AG08395 (cell line): ENCODE data around the gene IQSEC3.
A peak's percentile ranks its signal among the peaks of the same experiment; 100 is the strongest.
"Not testable (repeated sequence)": the region's sequence is repeated elsewhere in the genome, so short reads cannot be mapped to it uniquely, and the experiment has no call there.

Source experiments
- DNase-seq: peaks from one replicate; pipeline ENCODE4 v3.0.0; 2012; ENCODE audit warnings: mixed read lengths, low spot score

The IQSEC3 gene

DNA sequence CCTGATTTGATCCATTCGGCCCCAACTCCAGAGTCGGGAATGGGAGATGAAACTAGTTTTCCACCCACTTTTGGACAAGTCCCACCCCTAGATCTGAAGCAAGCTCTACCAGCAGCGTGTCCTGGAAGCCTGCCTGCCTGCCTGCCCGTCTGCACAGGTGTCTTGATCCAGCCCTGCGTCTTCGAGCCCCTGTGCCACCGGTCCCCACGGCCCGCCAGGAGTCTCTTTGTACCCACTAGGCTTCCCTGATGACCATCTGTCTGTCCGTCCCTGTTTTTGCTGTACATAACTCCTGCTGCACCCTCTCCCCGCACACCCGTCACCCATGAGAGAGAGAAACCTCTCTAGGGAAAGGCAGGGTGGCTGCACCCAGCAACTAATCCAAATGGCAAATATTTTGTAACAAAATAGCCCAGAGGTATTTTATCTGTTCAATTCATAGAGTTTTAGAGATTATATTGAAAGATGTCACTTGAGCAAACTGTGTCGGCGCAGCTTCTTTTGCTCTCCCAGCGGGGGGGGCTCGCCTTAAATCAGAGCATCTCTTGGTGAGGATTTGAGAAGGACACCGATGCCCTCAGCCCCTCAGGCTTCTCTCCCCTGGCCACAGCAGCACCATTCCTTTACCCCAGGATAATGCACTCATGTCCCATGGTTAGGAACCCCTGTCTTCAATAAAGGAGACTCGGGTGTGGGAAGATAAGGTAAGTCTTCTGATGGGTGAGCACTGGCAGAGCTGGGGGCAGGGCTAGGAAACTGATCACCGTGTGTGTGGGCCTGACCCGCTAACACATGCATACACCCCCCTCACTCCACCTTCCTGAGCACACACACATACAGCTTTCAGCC lies 111.6 kb downstream of the IQSEC3 start:
- DNase-seq = no peak

DNA sequence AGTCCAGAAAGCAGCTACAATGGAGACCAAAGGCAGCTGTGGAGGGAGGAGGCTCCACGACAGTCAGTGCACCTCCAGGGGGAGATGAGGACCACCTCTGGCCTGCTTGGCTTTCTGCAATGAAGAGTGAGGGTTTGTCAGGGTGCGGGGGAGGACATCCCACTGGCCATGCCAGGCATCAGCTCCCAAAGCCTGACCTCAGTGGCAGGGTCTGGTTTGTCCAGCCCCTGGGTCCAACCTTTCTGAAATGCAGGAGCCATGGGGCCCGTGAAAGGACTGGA lies 112.2 kb downstream of the IQSEC3 start:
- DNase-seq = no peak

DNA sequence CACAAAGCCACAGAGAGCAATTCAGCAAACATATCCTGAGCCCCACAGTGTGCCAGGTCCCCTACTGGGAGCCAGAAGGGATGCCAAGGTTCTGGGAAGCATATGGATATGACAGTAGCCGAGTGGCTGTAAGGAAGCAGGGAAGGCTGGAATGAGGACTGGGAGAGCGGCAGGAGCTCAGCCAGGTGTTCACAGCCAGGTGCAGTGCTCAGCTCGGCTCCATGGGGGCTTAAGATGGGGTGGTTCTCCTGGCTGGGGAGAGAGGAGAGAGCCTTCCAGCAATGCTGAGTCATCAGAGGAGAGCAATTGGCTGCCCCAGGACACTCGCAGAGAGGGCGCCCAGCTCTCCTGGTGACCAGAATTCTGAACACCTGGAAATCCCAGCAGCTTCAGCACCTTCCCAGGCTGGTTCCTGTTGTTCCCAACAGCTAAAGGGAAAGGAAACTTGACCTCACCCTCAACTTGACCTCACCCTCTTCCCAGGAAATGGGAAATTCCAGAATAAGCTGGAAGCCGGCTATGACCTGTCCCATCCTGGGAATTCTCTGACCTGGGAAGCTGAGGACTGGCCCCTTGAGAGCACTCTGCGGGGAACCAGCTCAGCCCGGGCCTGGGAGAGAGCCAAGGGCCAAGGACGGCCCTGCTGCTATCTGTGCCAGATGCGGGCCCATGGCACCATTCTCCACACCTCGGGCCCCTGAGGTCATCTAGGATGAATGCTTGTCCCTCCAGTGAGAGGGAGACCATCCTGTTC lies 112.7 kb downstream of the IQSEC3 start:
- no peak for DNase-seq

DNA sequence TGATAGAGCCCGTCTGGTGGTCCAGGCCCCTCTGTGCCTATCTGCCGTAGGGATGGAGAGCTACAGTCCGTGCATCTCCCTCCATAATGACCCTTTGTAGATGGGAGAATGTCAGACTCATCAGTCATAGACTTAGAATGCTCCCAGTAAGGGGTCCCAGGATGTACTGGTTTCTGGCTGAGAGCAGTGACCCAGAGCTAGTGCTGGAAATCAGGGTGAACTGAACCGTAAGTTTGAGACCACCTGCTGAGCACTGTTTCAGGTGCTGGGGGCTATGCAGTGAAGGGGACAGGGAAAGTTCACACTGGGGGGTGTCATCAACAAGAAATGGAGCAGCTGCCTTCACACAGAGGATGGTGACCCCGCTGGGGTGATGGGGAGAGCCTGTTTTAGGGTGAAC lies 113.3 kb downstream of the IQSEC3 start:
- DNase-seq = no peak

DNA sequence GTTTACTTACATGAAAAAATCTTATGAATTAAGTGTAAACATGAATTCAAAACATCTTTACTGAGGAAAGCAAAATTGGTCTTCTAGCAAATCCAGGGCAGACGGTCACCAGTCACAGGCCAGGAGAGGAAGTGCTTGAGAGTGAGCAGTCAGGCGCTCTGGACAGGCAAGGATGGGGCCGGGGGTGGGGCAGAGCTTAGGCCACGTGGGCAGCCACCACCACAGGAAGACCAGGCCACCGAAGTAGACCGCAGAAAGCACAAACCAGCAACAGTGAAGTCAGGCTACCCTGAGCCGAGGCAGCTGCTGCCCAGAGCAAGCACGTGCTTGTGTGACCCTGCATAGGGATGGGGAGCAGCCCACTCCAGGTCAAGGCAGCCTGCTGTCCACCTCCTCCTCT lies 113.9 kb downstream of the IQSEC3 start:
- DNase-seq = no peak

DNA sequence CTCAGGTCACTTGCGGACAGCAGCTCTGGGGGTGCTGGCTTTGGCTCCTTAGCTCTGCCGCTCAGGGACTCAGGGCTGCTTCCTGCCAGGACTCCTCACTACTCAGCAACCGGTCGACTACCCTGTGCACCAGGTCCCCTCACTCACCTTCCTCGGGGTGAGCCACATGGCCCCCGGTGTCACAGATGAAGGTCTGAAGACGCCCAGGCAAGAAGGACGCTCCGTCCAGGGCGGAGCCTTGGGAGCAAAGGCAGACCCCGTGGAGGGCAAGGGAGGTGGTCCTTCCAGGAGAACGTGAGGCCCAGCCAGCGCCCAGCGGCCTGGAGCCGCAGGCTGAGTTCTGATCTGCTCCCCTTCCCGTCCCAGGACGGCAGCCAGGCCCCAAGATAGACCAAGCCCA lies 115.4 kb downstream of the IQSEC3 start:
- DNase-seq = no peak

DNA sequence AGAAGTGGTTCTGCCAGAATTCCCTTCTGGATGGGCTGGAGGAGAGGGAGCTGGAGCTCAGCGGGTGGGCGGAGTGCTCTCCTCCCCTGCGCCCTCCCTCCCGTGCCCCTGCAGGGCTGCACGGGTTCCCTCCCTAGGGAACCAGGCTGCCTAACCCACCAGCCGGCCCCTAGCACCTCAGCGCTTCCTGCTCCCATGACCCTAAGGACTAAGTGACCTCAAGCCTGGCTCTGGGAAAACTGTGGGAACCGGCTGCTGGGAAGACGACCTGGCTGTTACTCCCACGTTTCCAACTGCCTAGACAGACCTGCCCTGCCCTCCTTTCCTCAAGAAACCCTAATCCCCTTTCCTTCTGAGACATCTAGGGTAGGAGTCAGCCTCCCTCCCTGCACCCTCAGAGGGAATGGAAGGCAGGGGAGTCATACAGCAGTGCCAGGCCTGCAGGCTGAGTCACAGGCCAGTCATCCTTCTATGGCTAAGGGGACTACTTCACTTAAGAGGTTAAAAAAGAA lies 115.9 kb downstream of the IQSEC3 start:
- DNase-seq = peak; percentile 88

DNA sequence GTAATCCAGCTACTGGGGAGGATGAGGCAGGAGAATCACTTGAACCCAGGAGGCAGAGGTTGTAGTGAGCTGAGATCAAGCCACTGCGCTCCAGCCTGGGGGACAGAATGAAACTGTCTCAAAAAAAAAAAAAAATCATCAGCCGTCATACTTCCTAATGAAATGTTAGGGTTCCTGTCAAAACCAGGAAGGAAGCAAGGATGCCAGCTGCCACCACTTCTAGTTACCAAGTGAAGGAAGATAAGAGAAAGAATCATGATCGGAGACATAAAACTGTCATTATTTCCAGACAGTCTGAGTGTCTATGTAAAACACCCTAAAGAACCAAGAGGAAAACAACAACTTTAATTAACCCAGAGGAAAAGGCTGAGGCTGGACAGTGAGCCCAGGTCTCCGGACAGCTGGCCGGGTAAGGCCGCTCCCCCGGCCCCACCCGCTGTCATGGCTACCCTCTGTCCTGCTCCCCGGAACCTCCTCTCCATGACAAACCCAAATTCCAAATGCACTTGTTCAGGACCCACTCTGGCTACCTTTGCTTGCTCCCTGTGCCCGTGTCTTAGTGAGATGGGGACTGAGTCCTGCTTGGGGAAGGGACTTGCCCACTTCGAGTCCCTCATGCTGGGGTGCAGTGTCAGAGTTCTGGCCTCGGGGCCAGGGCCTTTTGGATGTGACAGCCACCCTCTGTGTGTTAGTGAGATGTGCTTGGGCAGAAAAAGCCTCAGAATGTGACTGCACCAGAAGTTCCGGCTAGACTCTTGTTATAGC lies 118.4 kb downstream of the IQSEC3 start:
- DNase-seq = no peak

DNA sequence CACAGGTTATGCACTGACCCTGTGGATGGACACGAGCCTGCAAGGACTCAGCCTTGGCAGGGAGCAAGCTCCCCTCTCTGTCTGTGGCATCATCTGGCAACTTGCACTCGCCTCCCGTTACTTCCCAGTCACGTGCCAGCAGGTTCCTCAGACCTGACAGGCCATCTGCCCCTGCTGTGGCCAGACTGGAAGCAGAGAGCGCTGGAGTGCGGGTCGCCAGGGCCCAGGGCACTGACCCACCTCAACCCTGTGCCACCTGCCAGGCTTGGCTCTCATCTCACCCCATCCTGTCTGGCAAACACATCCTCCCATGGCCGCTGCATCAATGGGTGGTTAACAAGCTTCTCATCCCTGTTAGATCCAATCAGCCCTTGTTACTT lies 119.0 kb downstream of the IQSEC3 start:
- DNase-seq = no peak

DNA sequence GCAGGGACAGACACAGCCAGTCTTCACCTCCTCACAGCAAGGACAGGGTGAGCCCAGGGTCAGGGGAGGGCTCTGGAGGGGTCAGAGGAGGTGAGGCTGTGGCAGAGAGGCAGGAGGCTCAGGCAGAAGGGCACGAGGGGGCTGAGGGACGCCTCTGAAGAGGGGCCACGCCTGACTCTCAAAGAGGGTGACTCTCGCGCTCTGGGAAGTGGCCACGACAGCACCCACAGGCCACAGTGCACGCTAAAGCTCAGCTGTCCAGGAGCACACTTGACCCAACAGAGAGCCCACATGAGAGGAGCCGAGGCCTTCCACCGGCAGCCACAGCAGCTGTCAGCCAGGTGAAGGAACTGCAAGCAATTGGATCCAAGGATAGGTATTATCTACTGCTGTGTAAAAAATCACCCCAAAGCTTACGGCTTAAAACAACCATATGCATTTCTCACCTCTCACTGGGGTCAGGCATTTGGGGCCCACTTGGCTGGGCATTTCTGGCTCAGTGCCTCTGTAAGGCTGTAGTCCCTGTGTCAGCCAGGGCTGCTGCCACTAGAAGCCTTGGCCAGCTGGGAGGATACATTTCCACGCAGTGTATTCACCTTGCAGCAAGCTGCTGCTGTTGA lies 119.5 kb downstream of the IQSEC3 start:
- no peak for DNase-seq

DNA sequence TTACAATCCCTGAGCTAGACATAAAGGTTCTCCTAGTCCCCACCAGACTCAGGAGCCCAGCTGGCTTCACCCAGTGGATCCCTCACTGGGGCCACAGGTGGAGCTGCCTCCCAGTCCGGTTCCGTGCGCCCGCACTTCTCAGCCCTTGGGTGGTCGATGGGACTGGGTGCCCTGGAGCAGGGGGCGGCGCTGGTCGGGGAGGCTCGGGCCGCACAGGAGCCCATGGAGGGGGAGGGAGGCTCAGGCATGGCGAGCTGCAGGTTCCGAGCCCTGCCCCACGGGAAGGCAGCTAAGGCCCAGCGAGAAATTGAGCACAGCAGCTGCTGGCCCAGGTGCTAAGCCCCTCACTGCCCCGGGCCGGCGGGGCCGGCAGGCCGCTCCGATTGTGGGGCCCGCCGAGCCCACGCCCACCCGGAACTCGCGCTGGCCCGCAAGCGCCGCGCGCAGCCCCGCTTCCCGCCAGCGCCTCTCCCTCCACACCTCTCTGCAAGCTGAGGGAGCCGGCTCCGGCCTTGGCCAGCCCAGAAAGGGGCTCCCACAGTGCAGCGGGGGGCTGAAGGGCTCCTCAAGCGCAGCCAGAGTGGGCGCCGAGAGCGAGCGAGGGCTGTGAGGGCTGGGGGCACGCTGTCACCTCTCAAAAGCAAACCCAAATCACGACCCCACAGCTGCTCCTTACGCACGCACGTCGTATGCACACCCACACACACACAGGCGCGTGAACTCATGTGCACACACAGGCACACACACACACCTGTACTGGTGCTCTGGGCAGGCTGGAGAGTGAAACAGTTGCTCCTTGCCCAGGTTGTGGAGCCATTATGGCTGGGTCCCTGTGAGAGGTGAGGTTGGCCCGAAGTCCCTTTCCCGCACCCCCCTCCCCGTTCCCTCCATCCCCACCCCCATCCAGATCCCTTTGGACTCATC lies 121.7 kb downstream of the IQSEC3 start:
- DNase-seq = not testable (repeated sequence)

DNA sequence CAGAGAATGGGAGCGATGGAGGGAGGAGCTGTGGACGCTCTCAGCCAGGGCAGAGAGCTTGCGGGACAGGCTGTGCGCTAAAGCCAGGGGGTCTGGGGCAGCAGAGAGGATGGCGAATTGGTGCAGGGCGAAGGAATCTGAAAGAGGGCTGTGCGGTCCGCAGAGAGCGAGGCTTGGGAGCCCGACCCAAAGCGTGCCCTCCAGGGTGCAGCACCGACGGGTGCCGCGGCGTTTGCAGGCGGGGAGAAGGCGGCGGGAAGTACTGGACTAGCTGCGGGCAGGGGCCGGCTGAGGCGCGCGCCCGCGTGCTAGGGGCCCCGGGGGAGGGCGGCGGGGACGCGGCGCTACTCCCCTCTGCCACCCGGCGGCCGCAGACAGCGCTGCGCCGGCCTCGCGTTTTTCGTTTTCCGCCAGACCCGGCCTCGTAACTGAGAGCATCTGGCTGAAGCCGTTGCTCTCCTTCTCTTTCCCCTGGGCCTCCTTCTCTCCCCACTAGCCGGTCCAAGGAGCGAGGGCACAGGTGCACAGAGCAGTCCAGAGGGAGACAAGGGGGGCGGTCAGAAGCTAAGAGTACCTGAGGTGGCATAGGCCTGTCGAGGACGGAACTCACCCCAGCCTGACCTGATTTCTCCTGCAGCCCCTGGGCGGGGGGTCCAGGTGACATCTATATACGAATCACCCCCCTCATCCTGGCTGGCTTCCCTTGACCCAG lies 122.5 kb downstream of the IQSEC3 start:
- DNase-seq = peak; percentile 86

DNA sequence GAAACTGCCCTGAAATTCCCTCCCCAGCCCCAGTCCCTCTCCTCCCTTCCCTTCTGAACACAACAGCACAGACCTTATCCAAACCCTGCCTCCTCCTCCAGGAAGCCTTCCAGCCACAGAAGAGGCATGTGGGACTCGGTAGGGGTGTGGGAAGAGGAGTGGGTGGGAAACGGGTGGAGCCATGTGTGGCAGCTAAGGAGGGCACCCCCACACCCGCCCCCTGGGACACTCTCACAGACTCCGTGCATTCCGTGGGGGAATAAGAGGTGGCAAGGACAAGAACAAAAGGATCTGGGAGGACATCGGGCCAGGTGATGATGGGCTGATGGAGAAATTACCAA lies 123.0 kb downstream of the IQSEC3 start:
- DNase-seq = no peak

DNA sequence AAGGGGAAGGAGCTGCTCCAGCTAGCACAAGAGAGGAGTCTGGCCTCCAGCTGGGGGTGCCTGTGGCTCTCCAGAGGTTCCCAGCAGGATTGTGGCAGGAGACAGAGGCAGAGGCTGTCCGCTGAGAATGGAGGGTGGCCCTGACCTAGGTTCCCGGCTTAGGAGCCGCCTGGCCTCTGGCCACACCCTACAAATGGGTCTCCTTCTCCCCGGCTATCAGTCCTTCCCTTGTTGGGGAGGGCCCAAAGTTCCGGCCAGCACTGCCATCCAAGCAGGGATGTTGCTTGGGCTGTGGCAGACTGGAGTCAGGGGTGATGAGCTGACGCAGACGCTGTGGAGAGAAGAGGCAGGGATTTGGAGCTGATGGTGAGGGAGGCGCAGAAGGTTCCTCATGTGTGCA lies 124.3 kb downstream of the IQSEC3 start:
- no peak for DNase-seq

DNA sequence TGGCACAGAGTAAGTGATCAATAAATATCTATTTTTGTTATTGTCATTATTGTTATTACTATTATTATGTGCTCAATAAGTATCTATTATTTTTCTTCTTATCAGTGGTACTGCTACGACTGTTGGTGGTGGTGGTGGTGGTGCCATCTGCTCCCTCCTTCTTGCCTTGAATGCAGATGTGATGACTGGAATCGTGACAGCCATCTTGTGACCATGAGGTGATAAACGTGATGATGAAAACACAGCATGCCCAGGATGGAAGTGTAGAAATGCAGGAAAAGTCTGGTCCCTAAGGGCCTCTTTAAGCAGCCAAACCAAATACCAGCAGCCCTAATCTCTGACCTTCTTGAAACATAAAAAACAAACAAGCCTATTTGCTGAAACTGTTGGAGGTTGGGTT lies 125.0 kb downstream of the IQSEC3 start:
- no peak for DNase-seq

DNA sequence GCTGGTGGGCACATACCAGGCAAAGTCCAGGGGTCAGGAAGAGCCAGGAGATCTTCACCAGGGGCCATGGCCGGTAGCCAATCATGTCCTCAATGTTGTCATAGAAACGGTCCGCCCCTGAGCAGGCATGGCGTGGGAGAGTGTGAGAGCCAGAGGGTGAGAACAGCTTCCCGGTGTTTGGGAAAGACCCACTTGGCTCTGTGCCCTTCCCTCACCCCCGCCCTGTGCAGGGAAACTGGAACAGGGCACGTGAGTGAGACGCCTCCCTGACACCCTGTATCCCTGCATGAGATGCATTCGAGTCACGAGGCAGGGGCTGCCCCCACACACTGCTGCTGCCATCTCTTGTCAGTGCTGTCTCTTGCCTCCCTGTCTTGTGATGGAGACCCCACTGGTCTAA lies 126.7 kb downstream of the IQSEC3 start:
- no peak for DNase-seq

DNA sequence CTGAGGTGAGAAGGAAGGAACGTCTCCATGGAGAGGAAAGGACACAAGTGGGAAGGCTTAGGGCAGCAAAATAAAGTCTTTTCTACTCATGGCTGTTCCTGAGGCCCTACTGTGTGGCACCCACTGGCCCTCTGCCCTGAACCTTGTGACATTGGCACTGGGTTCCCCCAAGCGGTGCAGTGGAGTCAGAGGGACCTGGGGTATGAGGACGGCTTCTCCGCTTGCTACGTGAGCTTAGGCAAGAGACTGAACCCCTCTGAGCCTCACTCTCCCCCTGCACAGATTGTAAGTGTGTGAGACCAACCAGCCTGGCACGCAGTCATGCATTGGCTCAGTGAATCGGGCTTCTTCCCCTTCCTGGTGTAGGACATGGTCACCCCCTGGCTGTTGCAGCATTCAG lies 127.7 kb downstream of the IQSEC3 start:
- DNase-seq = no peak

DNA sequence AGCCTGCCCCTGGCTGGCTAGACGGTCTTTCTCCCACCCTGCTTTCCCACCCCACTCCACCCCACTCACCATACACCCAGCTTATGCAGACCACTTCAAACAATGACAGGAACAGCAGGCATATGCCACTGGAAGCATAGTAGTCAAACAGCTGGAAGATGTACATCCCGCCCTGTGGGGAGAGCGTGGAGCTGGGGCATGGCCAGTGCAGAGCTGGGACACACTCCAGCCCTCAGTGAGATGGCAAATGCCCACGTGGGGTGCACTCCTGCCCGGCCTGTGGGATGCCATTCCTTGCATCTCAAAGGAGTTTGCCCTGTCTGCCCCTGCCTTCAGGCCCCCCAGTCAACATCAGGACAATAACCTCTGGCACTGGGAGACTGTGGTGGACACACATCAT lies 128.6 kb downstream of the IQSEC3 start:
- no peak for DNase-seq

DNA sequence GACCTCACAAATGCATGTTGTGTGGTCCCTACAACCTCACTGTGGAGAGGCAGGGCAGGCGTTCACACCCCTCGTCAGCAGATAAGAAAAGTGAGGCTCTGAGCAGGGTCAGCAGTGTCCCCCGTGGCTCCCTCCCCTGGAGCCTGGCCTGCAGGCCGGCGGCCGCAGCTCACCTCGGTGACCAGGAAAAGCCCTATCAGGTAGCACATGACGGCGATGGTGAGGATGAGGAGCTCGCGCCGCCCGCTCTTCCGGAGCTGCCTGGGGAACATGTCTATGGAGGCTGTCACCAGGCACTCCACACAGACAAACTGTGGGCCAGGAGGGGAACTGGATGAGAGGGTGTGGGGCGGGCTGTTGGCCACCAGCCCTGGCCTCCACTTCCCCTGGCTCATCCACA lies 129.4 kb downstream of the IQSEC3 start:
- no peak for DNase-seq

DNA sequence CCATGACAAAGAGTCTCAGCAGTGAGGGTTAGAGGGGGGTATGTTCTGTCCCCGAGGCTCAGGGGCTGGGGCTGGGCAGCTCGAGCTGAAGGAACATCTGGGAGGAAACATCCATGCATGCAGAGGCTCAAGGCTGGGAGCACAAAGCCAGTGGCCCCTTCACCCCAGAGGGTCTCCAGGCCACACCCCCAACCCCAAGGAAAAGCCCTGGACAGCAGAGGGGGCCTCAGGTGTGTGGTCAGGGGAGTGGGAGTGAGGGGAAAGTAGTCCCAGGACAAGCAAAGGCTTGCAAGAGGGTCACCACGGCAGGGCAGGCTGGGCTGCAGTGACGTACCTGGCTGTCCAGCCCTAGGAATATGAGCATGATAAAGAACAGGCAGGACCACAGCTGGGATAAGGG lies 129.9 kb downstream of the IQSEC3 start:
- DNase-seq = no peak

DNA sequence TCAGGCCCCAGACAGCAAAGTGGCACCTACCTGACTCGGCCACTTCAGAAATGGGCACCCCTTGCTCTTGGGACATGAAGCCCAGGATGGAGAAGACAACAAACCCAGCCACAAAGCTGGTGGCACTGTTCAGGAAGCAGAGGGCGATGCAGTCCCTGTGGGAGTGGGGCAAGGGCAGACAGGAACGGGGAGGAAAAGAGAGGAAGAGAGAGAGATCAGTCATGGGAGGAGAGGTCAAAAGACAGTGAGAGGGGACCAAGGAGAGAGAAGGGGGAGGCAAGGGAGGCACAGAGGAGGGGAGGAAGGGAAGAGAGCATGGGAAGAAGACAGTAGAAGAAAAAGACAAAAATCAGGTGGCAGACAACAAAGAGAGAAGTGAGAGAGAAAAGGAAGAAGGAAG lies 130.8 kb downstream of the IQSEC3 start:
- no peak for DNase-seq
